ENCODE measurements around the gene DUS1L.

DUS1L gene

DNA sequence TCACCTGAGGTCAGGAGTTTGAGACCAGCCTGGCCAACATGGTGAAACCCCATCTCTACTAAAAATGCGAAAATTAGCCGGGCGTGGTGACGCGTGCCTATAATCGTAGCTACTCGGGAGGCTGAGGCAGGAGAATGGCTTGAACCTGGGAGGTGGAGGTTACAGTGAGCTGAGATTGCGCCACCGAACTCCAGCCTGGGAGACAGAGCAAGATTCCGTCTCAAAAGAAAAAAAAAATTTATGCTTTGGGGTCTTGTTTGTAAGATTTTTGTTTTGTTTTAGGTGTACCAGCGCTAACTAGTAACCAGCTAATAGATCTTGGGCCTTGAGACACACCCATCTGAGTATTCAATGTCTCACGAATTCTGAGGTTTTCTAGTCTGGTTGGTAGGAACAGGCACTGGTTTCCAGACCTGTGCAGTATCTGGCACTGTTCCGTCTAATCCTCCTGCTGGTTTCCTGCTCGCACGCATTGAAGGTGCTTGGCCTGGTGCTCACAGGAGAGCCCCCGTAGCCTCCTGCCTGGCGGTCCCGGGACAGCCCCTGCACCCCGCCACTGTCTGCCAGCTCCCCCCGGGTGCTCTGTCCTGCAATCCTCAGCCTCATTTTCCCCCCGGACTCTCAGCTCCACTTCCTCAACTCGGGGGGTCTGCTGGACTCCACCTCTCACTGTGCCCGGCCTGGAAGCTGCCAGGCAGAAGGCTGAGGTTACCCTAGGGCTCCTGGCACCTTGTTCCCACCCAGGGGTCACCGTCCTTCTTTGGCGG lies 10.6 kb upstream of the DUS1L start:
- DNase-seq: no peak

DNA sequence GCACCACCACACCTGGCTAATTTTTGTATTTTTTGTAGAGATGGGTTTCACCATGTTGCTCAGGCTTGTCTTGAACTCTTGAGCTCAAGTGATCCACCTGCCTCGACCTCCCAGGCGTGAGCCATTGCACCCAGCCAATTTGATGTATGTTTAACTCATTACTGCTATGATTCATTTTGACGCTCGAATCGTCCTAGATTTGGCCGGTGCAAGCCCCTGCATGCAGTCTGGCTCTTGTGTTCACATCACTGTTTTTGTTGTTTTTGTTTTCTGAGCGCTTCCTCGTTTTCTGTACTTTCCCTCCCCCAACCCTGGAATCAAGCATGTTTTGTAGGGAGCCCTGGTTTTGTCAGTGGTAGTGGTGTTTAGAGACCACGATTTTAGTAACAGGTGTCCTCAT lies 7.8 kb upstream of the DUS1L start:
- DNase-seq: no peak

DNA sequence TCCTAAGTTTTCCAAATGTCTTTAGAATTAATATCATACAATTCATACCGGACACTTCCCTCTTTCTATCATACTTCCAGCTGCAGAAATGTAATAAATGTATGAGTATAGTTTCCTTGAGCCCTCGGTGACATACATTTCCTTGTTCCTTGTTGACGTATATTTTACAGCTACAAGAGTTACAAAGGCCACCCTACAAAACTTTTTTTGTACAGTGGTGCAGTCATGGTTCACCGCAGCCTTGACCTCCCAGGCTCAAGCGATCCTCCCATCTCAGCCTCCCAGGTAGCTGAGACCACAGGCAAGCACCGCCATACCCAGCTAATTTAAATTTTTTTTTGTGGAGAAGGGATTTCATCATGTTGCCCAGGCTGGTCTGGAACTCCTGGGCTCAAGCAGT lies 7.2 kb upstream of the DUS1L start:
- DNase-seq: no peak

DNA sequence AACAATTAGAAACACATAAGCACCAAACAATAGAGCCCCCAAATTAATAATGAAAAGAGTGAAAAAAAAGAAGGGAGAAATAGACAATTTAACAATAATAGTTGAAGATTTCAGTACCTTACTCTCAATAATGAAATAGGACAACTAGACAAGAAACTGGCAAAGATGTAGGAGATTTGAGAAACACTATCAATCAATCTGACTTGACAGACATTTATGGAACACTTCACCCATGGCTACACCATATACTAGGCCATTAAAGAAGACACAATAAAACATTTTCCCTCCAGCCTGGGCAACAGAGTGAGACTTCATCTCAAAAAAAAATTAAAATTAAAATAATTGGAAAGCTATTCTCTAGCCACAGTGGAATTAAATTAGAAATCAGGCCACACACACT lies 5.0 kb upstream of the DUS1L start:
- no peak for DNase-seq

DNA sequence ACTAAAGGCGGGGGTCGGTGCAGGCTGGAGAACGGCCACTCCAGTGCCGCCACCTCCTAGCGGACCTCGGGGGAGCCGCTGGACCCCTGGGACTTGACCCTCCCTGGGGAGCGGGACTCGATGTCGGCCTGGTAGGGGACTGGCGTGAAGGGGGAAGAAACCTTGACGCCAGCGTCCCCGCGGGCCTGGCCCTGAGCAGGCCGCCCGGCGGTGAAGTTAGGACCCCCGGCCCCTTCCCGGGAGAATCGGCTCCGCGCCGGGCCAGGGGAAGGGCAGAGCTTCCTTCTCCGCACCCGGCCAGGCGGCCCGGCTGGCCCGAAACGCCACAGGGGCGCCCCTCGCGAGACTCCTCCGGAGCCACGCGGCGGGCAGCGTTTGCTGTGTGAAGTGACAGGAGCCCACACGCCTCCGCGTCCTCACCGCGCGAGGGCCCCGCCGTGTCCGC lies 389 bp downstream of the DUS1L start:
- no peak for DNase-seq

DNA sequence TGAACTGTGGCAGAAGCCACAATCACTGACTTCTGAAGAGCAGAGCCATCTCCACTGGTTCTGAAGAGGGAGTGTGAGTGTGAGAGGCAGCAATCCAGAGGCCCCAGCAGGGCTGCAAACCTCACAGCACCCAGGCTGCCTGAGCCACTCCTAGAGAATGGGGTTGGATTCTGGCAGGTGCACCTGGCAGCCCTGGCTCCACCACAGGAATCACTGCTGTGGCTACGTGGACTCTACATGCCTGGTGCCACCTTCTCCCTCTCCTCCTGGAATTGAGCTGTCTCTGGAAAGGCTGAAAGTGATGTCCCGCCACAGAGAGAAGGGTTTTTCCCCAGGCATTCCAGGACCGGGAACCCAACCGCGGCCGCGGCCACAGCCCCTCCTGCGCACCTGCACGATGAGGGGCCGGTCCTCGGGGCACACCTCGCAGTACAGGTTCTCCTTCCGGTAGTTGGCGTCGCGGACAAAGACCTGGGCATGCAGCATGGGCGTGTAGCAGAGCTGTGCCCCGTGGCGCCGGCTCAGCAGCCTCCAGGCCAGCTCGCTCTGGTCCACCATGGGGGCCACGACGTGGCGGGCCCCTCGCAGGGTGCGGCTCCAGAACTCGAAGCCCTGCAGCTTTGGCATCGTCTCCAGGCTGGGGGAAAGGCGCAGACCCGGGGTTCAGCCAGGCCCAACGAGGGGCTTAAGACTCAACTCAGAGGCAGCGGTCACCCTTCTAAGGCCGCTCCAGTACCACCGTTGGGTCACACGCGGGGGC lies 991 bp downstream of the DUS1L start:
- DNase-seq: no peak

DNA sequence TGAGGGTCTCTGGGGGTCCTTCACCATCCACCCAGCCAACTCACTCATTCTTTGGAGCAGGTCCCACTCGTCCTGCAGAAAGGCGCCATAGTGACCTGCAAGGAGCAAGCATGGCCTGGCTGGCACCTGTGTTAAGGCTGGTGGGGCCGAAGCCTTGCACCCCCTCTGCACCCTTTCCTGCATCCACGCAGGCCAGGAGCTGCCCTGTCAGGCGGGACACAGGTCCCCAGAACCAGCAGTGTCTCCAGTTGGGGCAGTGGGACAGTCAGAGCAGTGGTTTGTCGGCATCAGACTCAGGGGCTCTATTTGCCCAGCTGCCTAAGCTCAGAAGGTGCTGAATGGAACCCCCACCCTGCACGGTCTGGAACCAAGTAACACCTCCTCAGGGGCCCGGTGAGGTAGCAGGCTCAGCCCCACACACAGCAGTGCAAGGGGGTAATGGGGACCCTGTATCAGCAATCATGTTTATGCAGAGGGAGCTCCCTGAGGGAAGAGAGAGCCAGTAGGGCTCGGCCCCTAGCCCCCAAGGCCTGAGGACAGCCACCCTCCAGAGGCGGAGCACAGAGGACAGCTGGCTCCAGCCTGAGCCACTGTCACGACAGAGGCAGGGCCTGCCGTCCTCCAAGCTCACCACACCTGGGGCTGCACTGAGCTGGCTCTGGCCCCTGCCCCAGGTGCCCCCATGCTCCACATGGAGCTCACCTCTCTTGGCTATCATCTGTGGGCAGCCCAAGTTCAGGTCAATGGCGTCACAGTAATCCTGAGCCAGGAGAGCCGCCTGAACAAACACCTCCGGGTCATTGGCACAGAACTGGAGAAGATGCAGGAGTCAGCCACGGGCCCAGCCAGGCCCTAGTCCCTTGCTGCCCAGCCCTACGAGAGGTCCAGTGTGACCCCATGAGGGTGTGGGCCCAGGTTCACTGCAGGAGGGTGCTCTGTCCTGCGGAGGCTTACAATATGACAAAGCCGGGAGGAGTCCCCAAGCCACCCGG lies 1.9 kb downstream of the DUS1L start:
- no peak for DNase-seq

DNA sequence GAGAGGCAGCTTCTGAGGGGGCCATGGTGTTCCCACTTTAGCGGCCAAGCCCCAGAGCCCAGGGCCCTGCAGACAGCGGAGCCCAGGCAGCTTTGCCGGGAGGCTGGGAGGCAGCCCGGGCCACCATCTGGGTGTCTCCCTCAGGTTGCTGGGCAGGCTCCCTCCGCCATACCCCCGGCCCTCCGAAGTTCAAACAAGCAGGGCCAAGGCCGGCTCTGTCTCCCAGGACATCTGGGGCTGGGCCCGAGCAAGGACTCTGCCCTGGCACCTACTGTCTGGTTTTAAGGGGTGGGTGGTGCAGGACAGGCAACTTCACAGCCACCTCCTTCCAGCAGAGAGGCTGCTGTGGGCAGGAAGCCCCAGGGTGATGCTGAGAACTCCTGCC lies 2.6 kb downstream of the DUS1L start:
- no peak for DNase-seq

DNA sequence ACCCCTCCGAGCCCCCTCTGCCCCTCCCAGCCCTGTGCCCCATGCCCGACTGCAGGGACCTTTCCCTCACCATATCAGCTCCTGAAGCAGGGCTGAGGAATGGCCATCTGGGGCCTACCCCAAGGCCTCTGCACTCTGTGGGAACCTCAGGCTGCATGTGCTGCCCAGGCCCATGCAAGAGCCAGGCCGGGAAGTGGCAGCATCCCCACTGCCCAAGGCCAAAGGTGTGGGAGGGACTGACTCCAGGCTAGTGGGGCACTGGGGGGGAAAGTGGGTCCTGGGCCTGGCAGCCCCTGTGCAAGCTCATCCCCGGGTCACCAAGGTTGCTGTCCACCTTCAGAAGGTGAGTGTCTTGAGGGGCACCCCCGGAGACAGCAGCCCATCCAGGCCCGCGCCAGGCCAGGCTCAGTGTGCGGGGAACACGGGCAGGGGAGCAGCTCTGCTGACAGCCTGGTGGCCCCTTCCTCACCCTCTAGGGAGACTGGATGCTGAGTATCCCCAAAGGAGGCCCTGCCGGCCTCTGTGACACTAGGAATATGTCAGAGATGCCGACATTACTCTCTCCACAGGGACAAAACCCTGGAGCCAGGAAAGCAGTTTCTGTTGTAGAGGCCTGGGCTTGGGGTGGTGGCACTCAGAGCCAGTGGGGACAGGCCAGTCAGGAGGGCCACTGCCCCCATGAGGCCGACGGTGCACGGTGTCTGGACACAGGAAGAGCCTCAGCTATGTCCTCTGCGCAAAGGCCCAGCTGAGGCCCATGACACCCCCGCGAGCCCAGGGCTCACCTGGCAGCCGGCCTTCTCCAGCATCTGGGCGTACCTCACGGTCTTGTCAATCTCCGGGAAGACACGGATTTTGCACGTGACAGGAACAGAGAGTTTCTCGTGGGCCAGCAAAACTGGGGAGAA lies 3.3 kb downstream of the DUS1L start:
- no peak for DNase-seq

DNA sequence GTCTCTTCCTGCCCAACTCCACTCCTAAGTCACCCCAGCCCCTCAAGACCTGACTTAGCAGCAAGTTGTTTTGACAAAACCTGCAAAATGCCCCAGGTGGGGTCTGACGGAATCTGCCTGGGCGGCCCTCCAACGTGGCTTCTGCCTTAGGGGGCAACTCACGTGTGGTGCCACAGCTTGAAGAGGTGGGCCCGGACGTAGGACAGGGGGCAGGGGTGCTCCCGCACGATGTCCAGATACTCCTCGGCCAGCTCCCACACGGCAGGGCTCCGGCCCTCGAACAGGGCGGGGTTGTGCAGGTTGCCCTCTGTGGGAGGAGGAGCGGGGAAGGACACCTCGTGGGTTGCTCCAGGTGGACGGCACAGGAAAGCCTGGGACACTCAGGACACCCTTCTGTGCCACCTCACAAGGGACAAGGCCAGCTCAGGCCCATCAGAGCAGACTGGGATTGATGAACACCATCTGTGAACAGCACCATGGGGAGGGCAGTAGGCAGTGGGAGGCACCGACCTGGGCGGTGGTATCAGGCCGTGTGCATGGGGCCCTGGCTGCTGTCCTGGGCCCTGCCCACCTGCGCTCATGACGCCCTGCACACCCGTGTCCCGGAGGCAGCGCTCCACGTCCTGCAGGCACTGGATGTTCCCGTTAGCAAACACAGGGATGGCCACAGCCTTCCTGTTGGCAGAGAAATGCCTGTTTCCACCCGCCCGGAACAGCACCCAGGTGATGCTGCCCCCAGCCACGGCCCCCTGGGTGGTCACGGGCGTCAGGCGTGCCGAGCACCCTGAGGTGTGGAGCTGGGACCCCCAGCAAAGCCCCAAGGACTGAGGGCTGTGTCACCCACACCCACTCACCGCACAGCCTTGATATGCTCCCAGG lies 4.3 kb downstream of the DUS1L start:
- no peak for DNase-seq

DNA sequence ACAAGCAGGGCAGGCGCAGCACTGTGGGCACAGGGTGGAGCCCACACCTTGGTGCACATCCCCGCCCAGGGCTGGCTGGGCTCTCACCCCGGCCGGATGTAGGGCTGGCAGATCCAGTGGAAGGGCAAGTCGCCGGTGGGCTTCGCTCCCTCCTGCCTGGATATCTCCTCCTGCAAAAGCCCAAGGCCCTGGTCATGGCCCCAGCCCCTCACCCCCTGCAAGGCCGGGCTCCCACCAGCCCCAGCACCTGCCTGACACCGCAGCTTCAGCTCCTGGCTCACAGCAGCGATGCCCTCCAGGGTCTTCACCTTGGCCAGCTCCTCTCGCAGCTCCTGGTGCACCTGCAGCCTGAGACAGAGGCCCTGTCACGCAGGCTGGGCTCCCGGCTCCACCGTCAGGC lies 5.0 kb downstream of the DUS1L start:
- DNase-seq: no peak

DNA sequence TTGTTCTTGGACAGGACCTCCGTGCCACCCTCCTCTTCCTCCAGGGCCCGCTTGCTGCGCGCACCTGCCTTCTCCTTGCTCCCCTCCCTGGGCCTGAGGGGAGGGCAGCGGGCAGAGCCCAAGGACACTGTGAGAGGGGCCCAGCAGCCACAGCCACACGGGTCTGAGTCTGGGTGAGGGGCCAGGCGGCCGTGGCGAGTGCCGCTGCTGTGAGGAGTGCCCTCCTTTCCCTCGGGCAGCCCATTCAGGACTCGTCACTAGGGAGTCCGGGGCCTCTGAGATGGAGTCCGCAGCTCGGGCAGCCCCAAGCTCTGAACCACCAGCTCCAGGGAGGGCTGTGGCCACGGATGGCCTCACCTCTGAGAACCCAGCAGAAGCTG lies 5.6 kb downstream of the DUS1L start:
- no peak for DNase-seq

DNA sequence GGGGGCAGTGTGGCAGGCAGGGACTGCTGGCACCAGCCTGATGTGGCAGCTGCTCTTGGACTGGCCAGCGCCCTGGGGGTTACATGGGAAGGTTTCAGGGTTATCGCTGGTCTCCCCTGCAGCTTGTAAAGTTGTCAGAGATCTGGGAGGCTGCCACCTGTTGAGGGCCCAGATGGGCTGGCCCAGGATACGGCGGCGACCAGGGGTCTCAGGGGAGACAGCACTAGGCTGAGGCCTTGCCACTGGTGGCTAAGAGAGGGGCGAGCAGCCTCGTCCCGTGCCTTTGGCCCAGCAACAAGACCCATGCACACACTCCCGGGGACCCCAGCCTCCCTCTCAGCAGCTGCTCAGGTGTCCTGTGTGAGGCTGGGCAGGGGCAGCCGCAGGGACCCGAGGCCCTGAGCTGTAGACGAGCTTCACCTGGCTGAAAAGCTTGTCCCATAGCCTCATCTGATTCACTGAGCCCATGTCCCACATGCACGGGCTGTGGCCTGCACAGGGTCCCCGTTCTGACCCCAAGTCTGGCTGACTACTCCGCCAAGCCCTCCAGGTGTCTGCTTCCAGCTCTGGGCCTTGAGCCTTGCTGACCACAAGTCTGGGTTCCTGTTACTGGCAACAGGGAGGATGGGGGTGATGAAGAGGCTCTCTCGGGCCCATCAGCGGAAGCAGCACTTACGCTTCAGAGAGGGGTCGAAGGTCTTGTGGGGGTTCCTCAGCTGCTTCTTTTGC lies 6.2 kb downstream of the DUS1L start:
- DNase-seq: no peak

DNA sequence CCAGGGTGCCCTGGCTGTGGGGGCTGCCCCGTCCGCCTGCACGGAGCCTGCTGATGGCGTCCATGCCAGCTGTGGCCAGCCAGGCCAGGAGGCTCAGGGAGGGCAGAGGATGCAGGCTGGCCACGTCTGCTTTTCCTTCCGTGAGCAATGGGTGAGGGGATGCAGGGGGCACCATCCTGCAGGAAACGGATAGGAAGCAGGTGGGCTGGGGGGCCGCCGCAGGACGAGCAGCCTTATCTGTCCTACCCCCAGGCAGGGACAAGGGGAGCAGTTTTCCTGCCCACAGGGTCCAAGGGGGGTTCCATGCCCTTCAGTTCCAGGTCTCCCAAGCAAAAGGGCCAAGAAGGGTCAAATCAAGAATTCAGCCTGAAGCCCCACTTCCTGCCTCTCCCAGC lies 6.8 kb downstream of the DUS1L start:
- DNase-seq: no peak

DNA sequence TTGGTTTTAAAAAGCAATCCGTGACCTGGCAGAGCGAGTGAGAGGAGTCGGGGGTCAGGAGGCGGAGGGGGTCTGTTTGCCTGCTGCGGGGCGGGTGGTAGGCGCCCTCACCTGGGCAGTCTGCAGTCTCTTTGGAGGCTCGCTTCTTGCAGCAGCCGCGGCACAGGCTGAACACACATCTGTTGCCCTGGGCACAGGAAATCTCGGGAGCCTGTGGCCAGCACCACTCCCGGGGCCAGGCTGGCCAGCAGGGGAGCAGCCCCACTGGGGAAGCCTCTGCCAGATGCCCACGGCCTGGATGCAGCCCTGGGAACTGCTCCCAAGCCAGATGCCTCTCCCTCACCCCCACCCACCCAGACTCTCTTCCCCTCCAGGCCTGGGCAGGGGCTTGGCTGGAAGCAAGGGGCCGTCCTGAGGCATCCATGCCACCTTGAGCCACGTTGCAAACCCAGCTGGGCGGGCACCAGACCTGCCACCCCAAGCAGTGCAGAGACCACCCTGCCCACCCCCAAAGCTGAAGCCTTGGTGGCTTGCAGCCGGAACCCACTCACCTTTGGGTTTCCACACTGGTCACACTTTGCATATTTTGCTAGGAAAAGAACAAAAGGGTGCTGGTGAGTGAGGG lies 7.3 kb downstream of the DUS1L start:
- no peak for DNase-seq

DNA sequence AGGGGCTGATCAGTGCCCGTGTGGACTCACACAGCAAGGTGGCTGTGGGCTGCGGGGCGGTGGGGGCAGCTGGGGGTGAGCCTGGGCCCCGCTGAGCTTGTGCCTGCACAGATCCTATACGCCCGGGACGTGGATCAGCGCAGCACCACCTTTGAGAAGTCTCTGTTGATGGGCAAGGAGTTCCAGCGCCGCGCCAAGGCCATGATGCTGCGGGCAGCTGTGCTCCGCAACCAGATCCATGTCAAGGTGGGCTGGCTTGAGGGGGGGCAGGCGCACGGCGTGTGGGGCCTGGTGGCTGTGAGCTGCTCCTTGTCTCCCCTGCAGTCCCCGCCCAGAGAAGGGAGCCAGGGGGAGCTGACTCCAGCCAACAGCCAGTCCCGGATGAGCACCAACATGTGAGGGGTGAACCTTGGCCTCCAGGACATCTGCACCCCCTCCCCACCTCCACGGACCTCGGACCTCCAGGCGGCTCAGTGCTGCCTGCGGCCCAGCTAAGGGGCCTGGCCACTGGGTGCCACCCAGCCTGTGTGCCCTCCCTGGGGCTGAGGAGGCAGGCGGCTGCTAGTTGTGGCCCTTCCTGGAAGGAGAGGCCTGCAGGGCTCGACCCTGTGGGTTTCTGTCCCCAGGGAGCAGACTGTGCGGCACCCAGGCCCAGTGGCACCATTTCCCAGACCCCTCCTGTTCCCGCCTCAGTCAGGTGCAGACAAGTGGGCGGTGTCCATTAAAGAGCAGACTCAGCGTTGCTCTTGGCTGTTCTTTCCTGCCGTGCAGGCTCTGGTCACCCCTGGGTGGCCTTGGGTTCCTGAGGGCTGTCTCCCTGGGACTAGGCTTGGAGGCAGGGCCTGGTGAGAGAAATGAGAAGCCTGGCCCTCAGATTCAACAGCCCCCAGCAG lies 8.6 kb downstream of the DUS1L start:
- no peak for DNase-seq

DNA sequence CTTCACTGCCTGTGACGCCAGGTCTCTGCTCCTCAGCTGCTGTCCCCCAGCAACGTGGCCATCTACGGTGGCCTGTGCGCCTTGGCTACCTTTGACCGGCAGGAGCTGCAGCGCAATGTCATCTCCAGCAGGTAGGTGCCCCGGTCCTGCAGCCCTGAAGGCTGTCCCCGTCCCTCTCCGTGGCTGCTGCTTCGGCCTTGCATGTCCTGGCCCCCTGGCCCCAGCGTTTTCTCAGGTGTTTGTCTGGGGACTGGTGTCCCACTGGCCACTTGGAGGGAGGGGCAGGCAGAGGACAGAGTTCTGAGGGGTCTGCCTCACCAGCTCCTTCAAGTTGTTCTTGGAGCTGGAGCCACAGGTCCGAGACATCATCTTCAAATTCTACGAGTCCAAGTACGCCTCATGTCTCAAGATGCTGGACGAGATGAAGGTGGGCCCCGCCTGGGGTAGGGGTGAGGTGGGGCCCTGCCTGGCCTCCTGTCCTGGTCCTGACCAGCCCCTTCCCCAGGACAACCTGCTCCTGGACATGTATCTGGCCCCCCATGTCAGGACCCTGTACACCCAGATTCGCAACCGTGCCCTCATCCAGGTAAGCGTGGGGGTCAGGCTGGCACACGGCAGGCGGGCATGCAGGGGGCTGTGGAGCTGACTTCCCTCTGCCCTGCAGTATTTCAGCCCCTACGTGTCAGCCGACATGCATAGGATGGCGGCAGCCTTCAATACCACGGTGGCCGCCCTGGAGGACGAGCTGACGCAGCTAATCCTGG lies 9.5 kb downstream of the DUS1L start:
- no peak for DNase-seq
